ENCODE measurements around the gene ERAS. TPM values are rescaled to one million over a fixed set of nuclear protein-coding genes. Genes with fewer than 3 reads are reported as not detected.

The ERAS gene
- total RNA-seq, 1 donor from 2014 or later = 0.22 TPM

DNA sequence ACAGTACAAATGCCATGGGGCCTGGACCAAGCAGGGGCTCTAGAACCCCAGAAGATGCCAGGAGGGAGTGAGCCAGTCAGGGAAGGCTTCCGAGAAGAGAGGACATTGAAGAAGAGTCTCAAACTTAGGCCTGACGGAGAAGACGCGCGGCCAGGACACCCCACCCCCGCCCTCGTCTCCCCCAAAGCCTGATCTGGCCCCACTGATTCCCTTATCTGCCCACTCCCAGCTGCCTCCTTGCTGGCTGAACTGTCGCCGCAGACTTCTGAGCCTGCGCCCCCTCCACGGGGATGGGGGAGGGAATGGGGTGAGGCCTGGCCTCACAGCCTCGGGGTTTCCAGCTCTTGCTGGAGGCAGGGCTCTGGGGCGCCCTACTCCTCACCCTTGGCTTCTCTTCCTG, 43.5 kb upstream of the ERAS start:
- TF ChIP-seq, protein P1, sequence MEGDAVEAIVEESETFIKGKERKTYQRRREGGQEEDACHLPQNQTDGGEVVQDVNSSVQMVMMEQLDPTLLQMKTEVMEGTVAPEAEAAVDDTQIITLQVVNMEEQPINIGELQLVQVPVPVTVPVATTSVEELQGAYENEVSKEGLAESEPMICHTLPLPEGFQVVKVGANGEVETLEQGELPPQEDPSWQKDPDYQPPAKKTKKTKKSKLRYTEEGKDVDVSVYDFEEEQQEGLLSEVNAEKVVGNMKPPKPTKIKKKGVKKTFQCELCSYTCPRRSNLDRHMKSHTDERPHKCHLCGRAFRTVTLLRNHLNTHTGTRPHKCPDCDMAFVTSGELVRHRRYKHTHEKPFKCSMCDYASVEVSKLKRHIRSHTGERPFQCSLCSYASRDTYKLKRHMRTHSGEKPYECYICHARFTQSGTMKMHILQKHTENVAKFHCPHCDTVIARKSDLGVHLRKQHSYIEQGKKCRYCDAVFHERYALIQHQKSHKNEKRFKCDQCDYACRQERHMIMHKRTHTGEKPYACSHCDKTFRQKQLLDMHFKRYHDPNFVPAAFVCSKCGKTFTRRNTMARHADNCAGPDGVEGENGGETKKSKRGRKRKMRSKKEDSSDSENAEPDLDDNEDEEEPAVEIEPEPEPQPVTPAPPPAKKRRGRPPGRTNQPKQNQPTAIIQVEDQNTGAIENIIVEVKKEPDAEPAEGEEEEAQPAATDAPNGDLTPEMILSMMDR (IDR thresholded peaks at IDR 0.05) = no peak
- DNase-seq (ENCODE audit: low spot score) = no peak
- Mint-ChIP-seq H3K9me3 (ENCODE audit: low read depth) (peaks cover 10% of the 10 kb centered on the region), H3K27ac (ENCODE audit: unreplicated experiment) (no peak overlapping the region), H3K27me3 (ENCODE audit: low read depth) (peaks cover 13% of the 10 kb centered on the region), H3K4me3 (ENCODE audit: unreplicated experiment) (no peak overlapping the region), H3K4me1 (ENCODE audit: low read depth) (no peaks in the 10 kb centered on the region), H3K36me3 (ENCODE audit: low read depth) (no peaks in the 10 kb centered on the region)

DNA sequence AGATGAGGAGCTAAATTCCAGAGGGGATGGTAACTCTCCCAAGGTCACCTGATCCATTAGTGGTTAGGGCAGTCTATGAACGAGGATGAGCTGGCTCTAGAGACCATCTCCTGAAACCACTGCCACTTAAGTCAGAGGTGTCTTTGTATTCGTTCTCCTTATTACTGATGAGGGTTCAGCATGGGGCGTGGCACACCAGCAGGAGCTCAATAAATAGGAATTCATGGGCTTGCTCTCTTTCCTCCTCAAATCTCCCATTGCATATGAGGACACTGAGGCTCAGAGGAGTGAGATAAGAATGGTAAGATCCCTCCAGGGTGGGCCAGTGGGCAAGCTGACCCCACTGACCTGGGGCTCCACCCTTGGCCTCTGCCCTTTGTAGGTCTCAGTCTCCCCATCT, 41.6 kb upstream of the ERAS start:
- Mint-ChIP-seq H3K9me3 (ENCODE audit: low read depth) (peaks cover 8% of the 10 kb centered on the region), H3K4me3 (ENCODE audit: unreplicated experiment) (no peak overlapping the region), H3K27me3 (ENCODE audit: low read depth) (peaks cover 17% of the 10 kb centered on the region), H3K36me3 (ENCODE audit: low read depth) (no peaks in the 10 kb centered on the region), H3K27ac (ENCODE audit: unreplicated experiment) (no peak overlapping the region), H3K4me1 (ENCODE audit: low read depth) (no peaks in the 10 kb centered on the region)
- no peak for DNase-seq (ENCODE audit: low spot score)
- TF ChIP-seq, protein P1 (IDR thresholded peaks at IDR 0.05) = no peak

DNA sequence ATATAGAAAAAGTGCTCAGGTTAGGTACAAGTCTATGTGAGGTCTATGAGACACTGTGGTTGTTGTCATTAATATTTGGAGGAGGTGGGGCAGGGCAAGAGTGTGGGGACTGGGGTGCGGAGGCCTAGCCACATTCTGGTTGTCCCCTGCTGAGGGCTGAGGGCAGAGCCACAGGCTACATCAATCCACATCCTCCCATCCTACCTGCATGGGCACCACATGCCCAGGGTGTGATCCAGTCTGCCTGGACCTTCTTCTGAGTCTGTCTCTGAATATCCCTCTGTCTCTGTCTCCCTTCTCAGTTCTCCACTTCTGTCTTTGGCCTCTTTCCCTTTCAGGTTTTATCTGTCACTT, 41.1 kb upstream of the ERAS start:
- no peak overlapping the region for H3K4me3 Mint-ChIP-seq (ENCODE audit: unreplicated experiment)
- H3K27me3 Mint-ChIP-seq (ENCODE audit: low read depth) = peaks cover 19% of the 10 kb centered on the region
- TF ChIP-seq, protein P1 (IDR thresholded peaks at IDR 0.05) = no peak
- peaks cover 8% of the 10 kb centered on the region for H3K9me3 Mint-ChIP-seq (ENCODE audit: low read depth)
- no peaks in the 10 kb centered on the region for H3K36me3 Mint-ChIP-seq (ENCODE audit: low read depth)
- H3K27ac Mint-ChIP-seq (ENCODE audit: unreplicated experiment) = no peak overlapping the region
- no peak for DNase-seq (ENCODE audit: low spot score)
- no peaks in the 10 kb centered on the region for H3K4me1 Mint-ChIP-seq (ENCODE audit: low read depth)

DNA sequence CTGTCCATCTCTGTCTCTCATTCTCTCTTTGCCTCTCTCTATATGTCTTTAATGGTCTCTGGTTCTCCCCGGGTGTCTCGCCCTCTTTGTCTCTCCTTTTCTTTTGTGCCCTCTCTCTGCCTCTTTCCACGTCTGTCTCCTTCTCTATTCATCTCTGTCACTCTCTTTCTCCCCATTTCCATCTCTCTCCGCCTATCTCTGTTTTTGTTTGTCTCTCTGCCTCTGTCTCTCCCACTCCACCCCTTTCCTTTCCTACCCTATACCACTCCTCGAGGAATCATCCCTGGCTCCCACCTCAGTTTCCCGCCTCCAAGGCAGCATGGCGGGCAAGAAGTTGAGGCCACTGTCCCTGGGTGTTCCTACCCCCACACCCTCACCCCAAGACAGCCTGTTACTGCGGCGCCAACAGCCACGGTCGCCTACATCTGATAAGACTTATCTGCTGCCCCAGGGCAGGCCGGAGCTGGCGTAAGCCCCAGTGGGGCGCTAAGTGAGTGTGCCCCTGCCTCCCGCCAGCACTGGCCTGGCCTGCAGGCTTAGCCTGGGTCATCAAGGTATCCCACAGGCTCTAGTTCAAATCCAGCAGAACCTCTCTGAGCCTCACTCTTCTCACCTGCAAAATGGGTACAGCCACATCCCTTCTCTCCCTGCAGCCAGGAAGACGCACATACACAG, 40.6 kb upstream of the ERAS start:
- TF ChIP-seq, protein P1 (IDR thresholded peaks at IDR 0.05) = no peak
- Mint-ChIP-seq H3K36me3 (ENCODE audit: low read depth) (no peaks in the 10 kb centered on the region), H3K9me3 (ENCODE audit: low read depth) (peaks cover 8% of the 10 kb centered on the region), H3K4me3 (ENCODE audit: unreplicated experiment) (no peak overlapping the region), H3K27ac (ENCODE audit: unreplicated experiment) (no peak overlapping the region), H3K27me3 (ENCODE audit: low read depth) (peaks cover 19% of the 10 kb centered on the region), H3K4me1 (ENCODE audit: low read depth) (no peaks in the 10 kb centered on the region)
- no peak for DNase-seq (ENCODE audit: low spot score)

DNA sequence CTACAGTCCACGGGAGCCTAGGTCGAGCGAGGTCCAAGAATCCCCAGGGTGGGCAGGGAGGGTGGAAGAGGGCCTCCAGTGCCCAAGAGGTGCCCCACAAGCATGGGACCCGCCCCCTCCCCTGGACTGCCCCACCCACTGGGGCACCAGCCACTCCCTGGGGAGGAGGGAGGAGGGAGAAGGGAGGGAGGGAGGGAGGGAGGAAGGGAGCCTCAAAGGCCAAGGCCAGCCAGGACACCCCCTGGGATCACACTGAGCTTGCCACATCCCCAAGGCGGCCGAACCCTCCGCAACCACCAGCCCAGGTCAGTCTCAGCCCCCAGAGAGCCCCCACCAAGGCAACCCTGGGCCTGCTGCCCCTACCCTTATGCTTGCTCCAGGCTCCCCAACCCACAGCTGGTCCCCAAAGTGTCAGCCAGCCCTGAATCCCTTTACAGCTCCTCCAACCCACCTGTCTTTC, 39.9 kb upstream of the ERAS start, which contains the start of gene GATA1:
GATA1 (plus strand) TSS at position 250 of the 460 bp plus-strand sequence. CDS start 4,520 bp downstream, outside the sequence.
- DNase-seq (ENCODE audit: low spot score) = no peak
- Mint-ChIP-seq H3K4me3 (ENCODE audit: unreplicated experiment) (no peak within 1 kb of the TSS), H3K9me3 (ENCODE audit: low read depth) (peaks cover 8% of the 10 kb centered on the region)

More for the DNA sequence above, 39.9 kb upstream of the ERAS start, which contains the start of gene GATA1:
- Mint-ChIP-seq H3K36me3 (ENCODE audit: low read depth) (no peaks in the 10 kb centered on the region), H3K27ac (ENCODE audit: unreplicated experiment) (no peak within 1 kb of the TSS), H3K27me3 (ENCODE audit: low read depth) (peaks cover 19% of the 10 kb centered on the region), H3K4me1 (ENCODE audit: low read depth) (no peaks in the 10 kb centered on the region)
- TF ChIP-seq, protein P1 (IDR thresholded peaks at IDR 0.05) = no peak

All from chondrocyte (in vitro differentiated cells).